A549 (cell line): ENCODE data around the gene PACS2. TPM values are rescaled to one million over a fixed set of nuclear protein-coding genes. Genes with fewer than 3 reads are reported as not detected.

Experiments used
- ATAC-seq, 2 experiments: fragments of 200-7000 bp in 1 of 2; fragments of >200 bp in 1 of 2; cut with Nextera tagmentation in 1 of 2; cut with Tn5 transposase in 1 of 2; 3 replicates each; pipeline versions ENCODE4 v1.8.0 to v1.9.1; 2018 to 2020; ENCODE audit warnings: mild to moderate bottlenecking in 1 of 2, moderate library complexity in 1 of 2
- CTCF ChIA-PET: fragments of 300-600 bp; sonication (Branson Sonifier 250); formaldehyde crosslinking; extraction: SDS; loops from one replicate; lab custom pipeline; 2021; ENCODE audit warnings: antibody characterized with exemption, inconsistent platforms; lab: Yijun Ruan, JAX
- POLR2A ChIA-PET: fragments of 350-600 bp; formaldehyde crosslinking; extraction: SDS; loops from one replicate; lab custom pipeline; 2021; ENCODE audit warnings: antibody characterized with exemption, inconsistent platforms; lab: Yijun Ruan, JAX
- DNase-seq, 2 experiments: peaks; one replicate each; pipeline versions ENCODE4 v3.0.0 to v3.0.0-alpha.2; 2011 to 2016; ENCODE audit warnings: low read depth in 1 of 2, low spot score in 1 of 2
- FAIRE-seq: peaks from 2 replicates; lab custom pipeline; 2011; peaks lifted over from hg19 to GRCh38; lab: Jason Lieb, UNC
- H3K27ac ChIP-seq, 2 experiments: fragments of >200 bp; sonication (Bioruptor Twin); formaldehyde crosslinking; 3 replicates each; pipeline ENCODE4 v1.5.1; 2016 to 2017
- H3K4me1 ChIP-seq: fragments of >200 bp; sonication (Bioruptor Twin); formaldehyde crosslinking; 3 replicates; pipeline ENCODE4 v1.6.1; 2016
- H3K4me2 ChIP-seq: fragments of >200 bp; sonication (Bioruptor Twin); formaldehyde crosslinking; 3 replicates; pipeline ENCODE4 v1.6.1; 2016
- H3K4me3 ChIP-seq: fragments of >200 bp; sonication (Bioruptor Twin); formaldehyde crosslinking; 3 replicates; pipeline ENCODE4 v1.5.1; 2016
- H3K9me3 ChIP-seq: fragments of >200 bp; sonication (Bioruptor Twin); formaldehyde crosslinking; 3 replicates; pipeline ENCODE4 v1.6.1; 2016
- CBX8 ChIP-seq: fragments of 200-600 bp; sonication (generic); IDR thresholded peaks from 2 replicates; pipeline ENCODE4 v1.6.1; 2016
- CEBPB ChIP-seq, 2 experiments: fragments of >200 bp in 1 of 2; sonication (Bioruptor Twin) in 1 of 2; formaldehyde crosslinking in 1 of 2; IDR thresholded peaks; 2 replicates each; pipeline ENCODE4 v1.6.1; 2012 to 2016
- CHD2 ChIP-seq: fragments of 150-350 bp; IDR thresholded peaks from 2 replicates; pipeline ENCODE4 v1.6.1; 2014; ENCODE audit warnings: low read length; ENCODE audit not compliant: partially characterized antibody
- CHD4 ChIP-seq: fragments of 200-600 bp; sonication (generic); IDR thresholded peaks from 2 replicates; pipeline ENCODE4 v1.6.1; 2016; ENCODE audit warnings: antibody characterized with exemption, mild to moderate bottlenecking, borderline replicate concordance
- E2F6 ChIP-seq: IDR thresholded peaks from 2 replicates; pipeline ENCODE4 v1.6.1; 2012; ENCODE audit warnings: low read depth, borderline replicate concordance
- EHF ChIP-seq: fragments of 250-450 bp; sonication (Bioruptor Pico); IDR thresholded peaks from 2 replicates; pipeline ENCODE4 v1.5.0; 2020; ENCODE audit warnings: mild to moderate bottlenecking
- EHMT2 ChIP-seq: fragments of 200-600 bp; sonication (generic); IDR thresholded peaks from 2 replicates; pipeline ENCODE4 v1.6.1; 2016; ENCODE audit warnings: antibody characterized with exemption, low read depth, mild to moderate bottlenecking, moderate library complexity
- EP300 ChIP-seq, 2 experiments: fragments of >200 bp; sonication (Bioruptor Twin); formaldehyde crosslinking; IDR thresholded peaks; 2 replicates in 1 of 2; 3 replicates in 1 of 2; pipeline ENCODE4 v1.6.1; 2016 to 2017
- ESRRA ChIP-seq: fragments of 150-350 bp; IDR thresholded peaks from 2 replicates; pipeline ENCODE4 v1.6.1; 2014; ENCODE audit warnings: mild to moderate bottlenecking, low read length, borderline replicate concordance
- FOSB ChIP-seq: fragments of 250-450 bp; sonication (Bioruptor Pico); IDR thresholded peaks from 2 replicates; pipeline ENCODE4 v1.5.0; 2020; ENCODE audit warnings: mild to moderate bottlenecking, moderate library complexity
- HDAC2 ChIP-seq: fragments of 200-600 bp; sonication (generic); IDR thresholded peaks from 2 replicates; pipeline ENCODE4 v1.6.1; 2016
- HMGXB4 ChIP-seq: fragments of 250-450 bp; sonication (Bioruptor Pico); IDR thresholded peaks from 2 replicates; pipeline ENCODE4 v1.5.0; 2021; ENCODE audit warnings: mild to moderate bottlenecking, moderate library complexity, borderline replicate concordance
- HOXB13 ChIP-seq: fragments of 250-450 bp; sonication (Bioruptor Pico); IDR thresholded peaks from 2 replicates; pipeline ENCODE4 v1.5.0; 2020; ENCODE audit warnings: low read depth, mild to moderate bottlenecking, moderate library complexity
- KDM1A ChIP-seq: fragments of 200-600 bp; sonication (generic); IDR thresholded peaks from 2 replicates; pipeline ENCODE4 v1.6.1; 2016; ENCODE audit warnings: low read depth, mild to moderate bottlenecking
- MAFK ChIP-seq: fragments of 450-650 bp; IDR thresholded peaks from 2 replicates; pipeline ENCODE4 v1.6.1; 2014; ENCODE audit not compliant: partially characterized antibody
- MAZ ChIP-seq: fragments of 150-350 bp; IDR thresholded peaks from 2 replicates; pipeline ENCODE4 v1.6.1; 2014; ENCODE audit warnings: antibody characterized with exemption, low read depth, low read length, borderline replicate concordance
- RCOR1 ChIP-seq: fragments of 150-350 bp; IDR thresholded peaks from 2 replicates; pipeline ENCODE4 v1.6.1; 2014; ENCODE audit warnings: antibody characterized with exemption, low read length, low read depth
- RNF2 ChIP-seq: fragments of 200-600 bp; sonication (generic); IDR thresholded peaks from 2 replicates; pipeline ENCODE4 v1.6.1; 2016; ENCODE audit warnings: low read depth, mild to moderate bottlenecking, antibody characterized with exemption, moderate library complexity, borderline replicate concordance
- TFCP2L1 ChIP-seq: fragments of 250-450 bp; sonication (Bioruptor Pico); IDR thresholded peaks from 2 replicates; pipeline ENCODE4 v1.5.0; 2021; ENCODE audit warnings: mild to moderate bottlenecking
- ZC3H11A ChIP-seq: fragments of 450-650 bp; IDR thresholded peaks from 2 replicates; pipeline ENCODE4 v1.6.1; 2014; ENCODE audit warnings: antibody characterized with exemption, mild to moderate bottlenecking
- ZSCAN20 ChIP-seq: fragments of 250-450 bp; sonication (Bioruptor Pico); IDR thresholded peaks from 2 replicates; pipeline ENCODE4 v1.8.0; 2022; ENCODE audit warnings: mild to moderate bottlenecking, moderate library complexity
- WGBS: methylation state at CpG from one replicate; pipeline ENCODE4 v1.1.6; 2017; ENCODE audit errors: missing lambda C conversion rate; 5-methylcytosine and 5-hydroxymethylcytosine counted together
- polyA plus RNA-seq, 4 experiments: library from polyadenylated mRNA; depleted of rRNA in 3 of 4; stranded (reverse); fragments of >200 nt; fragmentation: RNase III in 1 of 4; extraction: RNeasy Plus Mini Kit Qiagen cat#74134 plus additional on column Dnase treatment in 1 of 4; gene quantifications; 2 replicates in 3 of 4; 3 replicates in 1 of 4; pipeline ENCODE4 v1.2.3, GENCODE V29; 2011 to 2017

The PACS2 gene
- polyA plus RNA-seq, 2 of the 4 experiments (the other 2 are of a cell fraction): 11.9 to 24.5 TPM

- no peak for ATAC-seq
- no peaks in the 10 kb centered on the region for H3K9me3 ChIP-seq
- TF ChIP-seq HMGXB4 (CRISPR knock-in tag) (no peak), ZSCAN20 (CRISPR knock-in tag) (no peak), ESRRA (no peak), CEBPB (IDR thresholded peaks at IDR 0.05) (no peak), MAZ (no peak), TFCP2L1 (no peak), CHD4 (no peak), FOSB (no peak), ZC3H11A (no peak), MAFK (no peak), EP300 (IDR thresholded peaks at IDR 0.05) (no peak), KDM1A (no peak), HOXB13 (CRISPR knock-in tag) (no peak), RCOR1 (no peak), E2F6 (no peak), CBX8 (no peak), CHD2 (no peak)
- TF ChIP-seq, all 56 proteins: peak for 0
- no peak for FAIRE-seq
- 0 out of 3 replicates have a peak, but pooled peaks cover 3% of the 10 kb centered on the region for H3K4me1 ChIP-seq
- no peak overlapping the region for H3K4me2 ChIP-seq
- ChIA-PET CTCF (interaction anchor here (1.3 to 2.1 kb wide), 2 partner anchors 13 to 265 kb away, joined by 6 read pairs; no protein-coding TSS in a partner anchor), POLR2A (no interaction called here)
- no peak overlapping the region for H3K4me3 ChIP-seq
- 93% methylated on average over 24 of the region's 27 CpGs for WGBS
- no peak overlapping the region for H3K27ac ChIP-seq
- no peak for DNase-seq
These were observed 40.6 kb downstream of the PACS2 start for GRCh38 chr14:105355049-105355575.

- no peak overlapping the region for H3K27ac ChIP-seq
- 0 out of 3 replicates have a peak, but pooled peaks cover 3% of the 10 kb centered on the region for H3K4me1 ChIP-seq
- no peak for DNase-seq
- TF ChIP-seq MAZ (no peak), HDAC2 (no peak), EHMT2 (no peak), RCOR1 (no peak), EHF (CRISPR knock-in tag) (no peak), CHD2 (no peak), RNF2 (no peak)
- POLR2A ChIA-PET: no interaction called here
- no peak overlapping the region for H3K4me3 ChIP-seq
- no peaks in the 10 kb centered on the region for H3K9me3 ChIP-seq
- 97% methylated on average over 12 of the region's 22 CpGs for WGBS
- ATAC-seq: no peak
- H3K4me2 ChIP-seq: no peak overlapping the region
- no peak for FAIRE-seq
- CTCF ChIA-PET: interaction anchor here (1.9 to 2.1 kb wide), 2 partner anchors 15 to 266 kb away, joined by 6 read pairs; no protein-coding TSS in a partner anchor
These were observed 41.5 kb downstream of the PACS2 start for GRCh38 chr14:105355850-105356604.
